H1 (cell line): ENCODE results near the gene BCL6B. TPM values are rescaled to one million over a fixed set of nuclear protein-coding genes. Genes with fewer than 3 reads are reported as not detected.

Experiments
- CTCF ChIA-PET: fragments of 300-600 bp; sonication (Branson Sonifier 250); formaldehyde crosslinking; loops from one replicate; lab custom pipeline; 2021; ENCODE audit not compliant: partially characterized antibody; lab: Charles Lee
- POLR2A ChIA-PET: fragments of 300-600 bp; sonication (Branson Sonifier 250); formaldehyde crosslinking; loops from one replicate; lab custom pipeline; 2021; ENCODE audit warnings: inconsistent platforms; ENCODE audit not compliant: partially characterized antibody; lab: Charles Lee
- DNase-seq, 2 experiments: peaks; one replicate each; pipeline versions ENCODE4 v3.0.0 to v3.0.0-alpha.2; 2010 to 2022; ENCODE audit warnings: low spot score in 2 of 2, low read depth in 1 of 2, mixed read lengths in 1 of 2
- FAIRE-seq: peaks from 2 replicates; lab custom pipeline; 2011; peaks lifted over from hg19 to GRCh38; lab: Jason Lieb, UNC
- H2AFZ ChIP-seq: 2 replicates; pipeline ENCODE4 v1.8.1; 2012; ENCODE audit warnings: low read length, inconsistent platforms
- H2AK5ac ChIP-seq: 2 replicates; pipeline ENCODE4 v1.6.1; 2013; ENCODE audit warnings: low read depth, low read length
- H2BK120ac ChIP-seq: replicated peaks from 2 replicates; pipeline ENCODE3; 2013; ENCODE audit warnings: low read depth, low read length, inconsistent platforms
- H2BK12ac ChIP-seq: 2 replicates; pipeline ENCODE4 v1.6.1; 2013; ENCODE audit warnings: low read depth, low read length
- H2BK15ac ChIP-seq: 2 replicates; pipeline ENCODE4 v1.6.1; 2013; ENCODE audit warnings: low read length
- H2BK20ac ChIP-seq: 2 replicates; pipeline ENCODE4 v1.6.1; 2013; ENCODE audit warnings: low read length
- H2BK5ac ChIP-seq: 2 replicates; pipeline ENCODE4 v1.6.1; 2013; ENCODE audit warnings: low read depth, low read length
- H3K14ac ChIP-seq: 2 replicates; pipeline ENCODE4 v1.6.1; 2013; ENCODE audit warnings: inconsistent platforms; ENCODE audit not compliant: insufficient read length
- H3K18ac ChIP-seq: 2 replicates; pipeline ENCODE4 v1.6.1; 2013; ENCODE audit warnings: low read length; ENCODE audit errors: extremely low read depth
- H3K23ac ChIP-seq: 2 replicates; pipeline ENCODE4 v1.6.1; 2013; ENCODE audit warnings: inconsistent platforms; ENCODE audit not compliant: insufficient read length
- H3K23me2 ChIP-seq: 2 replicates; pipeline ENCODE4 v1.6.1; 2013; ENCODE audit warnings: low read depth, low read length
- H3K27ac ChIP-seq: 2 replicates; pipeline ENCODE4 v1.6.1; 2011; ENCODE audit warnings: low read depth, low read length, inconsistent platforms
- H3K27me3 ChIP-seq, 4 experiments: replicated peaks in 1 of 4; 1 replicate in 1 of 4; 2 replicates in 3 of 4; pipeline versions ENCODE4 v1.6.1 to v1.8.1; 2011 to 2013; ENCODE audit warnings: low read length in 3 of 4, mild to moderate bottlenecking in 3 of 4, inconsistent platforms in 2 of 4, mixed read lengths in 2 of 4, moderate library complexity in 1 of 4; ENCODE audit not compliant: control insufficient read depth in 3 of 4, insufficient read depth in 3 of 4; ENCODE audit errors: extremely low read depth in 1 of 4
- H3K36me3 ChIP-seq, 4 experiments: 2 replicates each; pipeline versions ENCODE4 v1.6.1 to v1.8.1; 2011 to 2013; ENCODE audit warnings: mild to moderate bottlenecking in 4 of 4, low read length in 3 of 4, moderate library complexity in 2 of 4, control low read depth in 1 of 4, inconsistent platforms in 1 of 4; ENCODE audit not compliant: insufficient read depth in 4 of 4, control insufficient read depth in 2 of 4
- H3K4ac ChIP-seq: replicated peaks from 2 replicates; pipeline ENCODE3; 2013; ENCODE audit warnings: low read length, low read depth, mixed read lengths, inconsistent platforms; ENCODE audit not compliant: insufficient read length
- H3K4me1 ChIP-seq, 4 experiments: replicated peaks in 1 of 4; 1 replicate in 1 of 4; 2 replicates in 3 of 4; pipeline versions ENCODE4 v1.6.1 to v1.8.1; 2011 to 2013; ENCODE audit warnings: low read length in 3 of 4, inconsistent platforms in 2 of 4, mixed read lengths in 1 of 4; ENCODE audit not compliant: insufficient read depth in 4 of 4, control insufficient read depth in 3 of 4
- H3K4me2 ChIP-seq, 2 experiments: 2 replicates each; pipeline versions ENCODE4 v1.6.1 to v1.8.1; 2011 to 2013; ENCODE audit warnings: low read depth in 2 of 2, low read length in 2 of 2, control low read depth in 1 of 2, inconsistent platforms in 1 of 2, mild to moderate bottlenecking in 1 of 2; ENCODE audit not compliant: insufficient read depth in 1 of 2
- H3K4me3 ChIP-seq, 4 experiments: fragments of 200-600, 300-600 bp in 1 of 4; sonication (generic), shearing (Covaris generic), sonication (Bioruptor Twin) in 1 of 4; 2 replicates each; pipeline versions ENCODE4 v1.5.1 to v1.8.1; 2011 to 2016; ENCODE audit warnings: low read length in 4 of 4, low read depth in 3 of 4, control low read depth in 2 of 4, inconsistent platforms in 2 of 4, mild to moderate bottlenecking in 2 of 4, mixed read lengths in 1 of 4, moderate library complexity in 1 of 4; ENCODE audit not compliant: insufficient read depth in 2 of 4; ENCODE audit errors: extremely low read depth in 1 of 4
- H3K56ac ChIP-seq: replicated peaks from 2 replicates; pipeline ENCODE3; 2013; ENCODE audit warnings: low read depth, mild to moderate bottlenecking, mixed read lengths, low read length, inconsistent platforms; ENCODE audit not compliant: insufficient read length
- H3K79me1 ChIP-seq: 2 replicates; pipeline ENCODE4 v1.6.1; 2013; ENCODE audit warnings: low read depth, low read length, control low read depth
- H3K79me2 ChIP-seq, 2 experiments: 2 replicates each; pipeline versions ENCODE4 v1.6.1 to v1.8.1; 2012 to 2013; ENCODE audit warnings: low read length in 2 of 2, mild to moderate bottlenecking in 2 of 2, inconsistent platforms in 1 of 2; ENCODE audit not compliant: insufficient read depth in 2 of 2, control insufficient read depth in 1 of 2
- H3K9ac ChIP-seq, 4 experiments: replicated peaks in 1 of 4; 1 replicate in 1 of 4; 2 replicates in 3 of 4; pipeline versions ENCODE4 v1.6.1 to v1.8.1; 2011 to 2013; ENCODE audit warnings: low read depth in 3 of 4, low read length in 3 of 4, control low read depth in 2 of 4, mild to moderate bottlenecking in 2 of 4, moderate library complexity in 2 of 4, inconsistent platforms in 1 of 4; ENCODE audit errors: extremely low read depth in 1 of 4
- H3K9me3 ChIP-seq, 2 experiments: 2 replicates each; pipeline versions ENCODE4 v1.6.1 to v1.8.1; 2012 to 2013; ENCODE audit warnings: mild to moderate bottlenecking in 2 of 2, moderate library complexity in 2 of 2, control low read depth in 1 of 2, inconsistent platforms in 1 of 2, low read depth in 1 of 2, low read length in 1 of 2, mixed read lengths in 1 of 2; ENCODE audit not compliant: insufficient read depth in 2 of 2
- H4K20me1 ChIP-seq, 2 experiments: replicated peaks in 1 of 2; 2 replicates each; pipeline versions ENCODE3 to v1.8.1; 2011 to 2013; ENCODE audit warnings: inconsistent platforms in 2 of 2, low read length in 2 of 2, mild to moderate bottlenecking in 1 of 2; ENCODE audit not compliant: insufficient read depth in 2 of 2, control insufficient read depth in 1 of 2
- H4K5ac ChIP-seq: 2 replicates; pipeline ENCODE4 v1.6.1; 2013; ENCODE audit warnings: low read length, low read depth, mixed read lengths, inconsistent platforms; ENCODE audit not compliant: insufficient read length
- H4K8ac ChIP-seq: 2 replicates; pipeline ENCODE4 v1.8.0; 2013; ENCODE audit warnings: mild to moderate bottlenecking, moderate library complexity, low read length, inconsistent platforms; ENCODE audit not compliant: insufficient read depth; ENCODE audit errors: extremely low read depth
- H4K91ac ChIP-seq: replicated peaks from 2 replicates; pipeline ENCODE3; 2013; ENCODE audit warnings: low read length, mixed read lengths, inconsistent platforms; ENCODE audit not compliant: insufficient read length
- CTBP2 ChIP-seq: IDR thresholded peaks from 2 replicates; pipeline ENCODE4 v1.7.0; 2011; ENCODE audit warnings: borderline replicate concordance, mild to moderate bottlenecking, moderate library complexity, mixed read lengths, low read length; ENCODE audit not compliant: insufficient read depth, insufficient read length
- TAF7 ChIP-seq: optimal IDR thresholded peaks from 2 replicates; pipeline ENCODE3; 2011; ENCODE audit warnings: low read depth, mild to moderate bottlenecking, inconsistent platforms, low read length, moderate library complexity, borderline replicate concordance
- WGBS, 2 experiments: shearing (Covaris generic) in 1 of 2; methylation state at CpG; one replicate each; pipeline versions ENCODE4 v1.1.6 to v1.1.7; 2013 to 2015; ENCODE audit warnings: low lambda C conversion rate in 2 of 2, mixed read lengths in 2 of 2, inconsistent platforms in 1 of 2, low coverage in 1 of 2, missing lambda C conversion rate in 1 of 2; ENCODE audit not compliant: insufficient replicate concordance in 2 of 2, insufficient coverage in 1 of 2, insufficient read length in 1 of 2; ENCODE audit errors: extremely low coverage in 1 of 2, missing lambda C conversion rate in 1 of 2; 5-methylcytosine and 5-hydroxymethylcytosine counted together
- polyA plus RNA-seq, 7 experiments: library from polyadenylated mRNA; depleted of rRNA in 3 of 7; stranded (reverse) in 5 of 7; unstranded in 2 of 7; fragments of >200 nt in 5 of 7; fragments of 200-250 nt in 2 of 7; gene quantifications; 1 replicate in 5 of 7; 2 replicates in 1 of 7; 4 replicates in 1 of 7; pipeline versions ENCODE4 v1.2.1 to v1.2.3, GENCODE V29; 2011 to 2013; ENCODE audit warnings: missing spikeins in 2 of 7, mixed read lengths in 2 of 7
- total RNA-seq: library from RNA; stranded (reverse); fragmentation: NEBNext Ultra II Directional; extraction: Animal tissue kit (Norgen Biotek cat#: 25700); gene quantifications from 2 replicates; pipeline ENCODE4 v1.2.1, GENCODE V29; 2021

BCL6B gene
- total and polyA plus RNA-seq, 2 of the 8 experiments (the other 6 are each of a cell fraction or from before 2014, with no cell fraction given), result 6.6 to 8.7 TPM

GRCh38 chr17:6981426-6981825 lies 41.4 kb upstream of the BCL6B start:
- H3K27ac ChIP-seq, result no peak overlapping the region
- H3K23ac ChIP-seq, result no peak overlapping the region
- no peak overlapping the region for H2BK15ac ChIP-seq
- ChIA-PET POLR2A (no interaction called here), CTCF (interaction anchor here (1.2 kb wide), 1 partner anchor 71 kb away, joined by 3 read pairs; no protein-coding TSS in a partner anchor)
- no peak overlapping the region for H3K4me2 ChIP-seq
- no peak overlapping the region for H4K91ac ChIP-seq
- no peak overlapping the region for H2BK120ac ChIP-seq
- H3K18ac ChIP-seq, result no peak overlapping the region
- no peak overlapping the region for H2BK12ac ChIP-seq
- H2BK5ac ChIP-seq, result no peak overlapping the region
- FAIRE-seq (no peak), DNase-seq (no peak)
- H2AK5ac ChIP-seq, result no peak overlapping the region
- no peaks in the 10 kb centered on the region for H3K79me1 ChIP-seq
- H4K20me1 ChIP-seq, result no peaks in the 10 kb centered on the region
- WGBS, 2 experiments, result 100% methylated on average over 1 of the region's 1 CpG; no CpG with 5 or more reads in 1 of the 2 experiments
- TF ChIP-seq CTBP2 (no peak), TAF7 (no peak)
- H3K36me3 ChIP-seq, result no peaks in the 10 kb centered on the region
- H4K5ac ChIP-seq, result no peak overlapping the region
- H3K27me3 ChIP-seq, result no peaks in the 10 kb centered on the region
- H3K79me2 ChIP-seq, result no peaks in the 10 kb centered on the region
- no peak overlapping the region for H3K4ac ChIP-seq
- no peak overlapping the region for H3K9ac ChIP-seq
- H2AFZ ChIP-seq, result no peak overlapping the region
- H2BK20ac ChIP-seq, result no peak overlapping the region
- H3K14ac ChIP-seq, result no peak overlapping the region
- no peak overlapping the region for H3K4me3 ChIP-seq
- H4K8ac ChIP-seq, result no peak overlapping the region
- H3K56ac ChIP-seq, result no peak overlapping the region
- no peaks in the 10 kb centered on the region for H3K4me1 ChIP-seq
- H3K23me2 ChIP-seq, result no peaks in the 10 kb centered on the region; the same call in 1 of the 2 replicates
- H3K9me3 ChIP-seq, result no peaks in the 10 kb centered on the region
